ENCODE results near the gene TM7SF2. TPM values are rescaled to one million over a fixed set of nuclear protein-coding genes. Genes with fewer than 3 reads are reported as not detected.
A peak's percentile ranks its signal among the peaks of the same experiment; 100 is the strongest.

TM7SF2 gene
- total and polyA plus RNA-seq, 2 of the 13 experiments (the other 11 are each of a cell fraction or from before 2014, with no cell fraction given): 56.0 to 66.9 TPM

- Histone ChIP-seq H2AFZ (ENCODE audit: low read length) (no peak within 1 kb of the TSS), H3K79me2 (ENCODE audit: insufficient read depth, low read length) (peaks cover 26% of the 10 kb centered on the region), H3K4me2 (ENCODE audit: low read depth, low read length) (peak within 1 kb of the TSS; percentile 92), H3K27me3 (ENCODE audit: control insufficient read depth in 1 of 2, insufficient read depth in 2 of 2, low read length in 2 of 2) (no peaks in the 10 kb centered on the region; a peak in 1 of 5 replicates), H3K36me3 (replicated peaks in 1 of 2; ENCODE audit: control insufficient read depth in 1 of 2, insufficient read depth in 2 of 2, low read length in 2 of 2) (peaks cover 24 to 33% of the 10 kb centered on the region in 2 experiments), H4K20me1 (ENCODE audit: insufficient read depth, low read length) (peaks cover 17% of the 10 kb centered on the region), H3K9ac (ENCODE audit: insufficient read depth, low read depth, low read length) (peak within 1 kb of the TSS; percentile 96), H3K27ac (ENCODE audit: extremely low read length, insufficient read depth, low read length) (peak within 1 kb of the TSS; percentile 96), H3K9me3 (ENCODE audit: low read length) (no peaks in the 10 kb centered on the region), H3K4me1 (ENCODE audit: insufficient read depth, low read length) (peaks cover 25% of the 10 kb centered on the region), H3K4me3 (replicated peaks in 1 of 3; ENCODE audit: insufficient read depth in 1 of 3, low read depth in 2 of 3, low read length in 3 of 3) (peak within 1 kb of the TSS; percentile 85 to 94 (median 92))
- ATAC-seq (peak; percentile 88), DNase-seq (ENCODE audit: low spot score) (peak; percentile 80), FAIRE-seq (no peak)
- 0% methylated on average over 9 of the region's 60 CpGs for WGBS (ENCODE audit: low lambda C conversion rate)
- ChIA-PET CTCF (ENCODE audit: low intra/inter-chr PET ratio, low total read pairs) (no interaction called here), POLR2A (interaction anchor here (0.9 to 5.1 kb wide), 37 partner anchors 8 to 356 kb away, joined by 3 to 105 read pairs (median 5); partner anchors contain the start of genes ARL2, CAPN1, CDC42EP2 and FAU)
- in situ Hi-C loops (cut with HindIII; ENCODE audit: extremely low pct_ligation_motif_present, low pct_unique_long_range_greater_than_20kb): no loop called here
- intact Hi-C loops (cut with micrococcal nuclease; ENCODE audit: unreplicated experiment): no loop called here
- no TSS peak for BruUV-seq (replicated peaks)
- no peak; the same call in 1 of the 2 replicates for TF ChIP-seq ZNF770 (CRISPR knock-in tag; IDR thresholded peaks at IDR 0.05)
- TF ChIP-seq HNRNPL (IDR thresholded peaks at IDR 0.05; ENCODE audit: low read depth, low read length): 0 out of 2 replicates have a peak, but pooled peaks have one; percentile 40
- no peak for TF ChIP-seq RBM22 (optimal IDR thresholded peaks at IDR 0.05; ENCODE audit: low read length)
- TF ChIP-seq ZFP36L2 (CRISPR knock-in tag; IDR thresholded peaks at IDR 0.05): no peak
- TF ChIP-seq CREB1 (IDR thresholded peaks at IDR 0.05): peak; percentile 82
- TF ChIP-seq CREB1 (CRISPR knock-in tag; IDR thresholded peaks at IDR 0.05): peak; percentile 93
- no peak; the same call in 1 of the 2 replicates for TF ChIP-seq MED13 (CRISPR knock-in tag; IDR thresholded peaks at IDR 0.05)
- TF ChIP-seq ZNF615 (CRISPR knock-in tag; IDR thresholded peaks at IDR 0.05; ENCODE audit: borderline replicate concordance): peak; percentile 52; the same call in 1 of the 2 replicates
- no peak for TF ChIP-seq ZBTB8A (CRISPR knock-in tag; IDR thresholded peaks at IDR 0.05; ENCODE audit: borderline replicate concordance, low read depth)
- no peak; the same call in 1 of the 2 replicates for TF ChIP-seq SMAD3 (CRISPR knock-in tag; IDR thresholded peaks at IDR 0.05)
- TF ChIP-seq KDM5A (IDR thresholded peaks at IDR 0.05; ENCODE audit: borderline replicate concordance, low read length): peak; percentile 92
- TF ChIP-seq RARA (CRISPR knock-in tag; IDR thresholded peaks at IDR 0.05): no peak
- TF ChIP-seq PAF1 (CRISPR knock-in tag; IDR thresholded peaks at IDR 0.05): no peak
- TF ChIP-seq, protein P1, sequence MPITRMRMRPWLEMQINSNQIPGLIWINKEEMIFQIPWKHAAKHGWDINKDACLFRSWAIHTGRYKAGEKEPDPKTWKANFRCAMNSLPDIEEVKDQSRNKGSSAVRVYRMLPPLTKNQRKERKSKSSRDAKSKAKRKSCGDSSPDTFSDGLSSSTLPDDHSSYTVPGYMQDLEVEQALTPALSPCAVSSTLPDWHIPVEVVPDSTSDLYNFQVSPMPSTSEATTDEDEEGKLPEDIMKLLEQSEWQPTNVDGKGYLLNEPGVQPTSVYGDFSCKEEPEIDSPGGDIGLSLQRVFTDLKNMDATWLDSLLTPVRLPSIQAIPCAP (CRISPR knock-in tag; IDR thresholded peaks at IDR 0.05; ENCODE audit: low read depth): 0 out of 2 replicates have a peak, but pooled peaks have one; percentile 17
- no peak for TF ChIP-seq FLYWCH1 (CRISPR knock-in tag; IDR thresholded peaks at IDR 0.05)
- TF ChIP-seq, protein P2, sequence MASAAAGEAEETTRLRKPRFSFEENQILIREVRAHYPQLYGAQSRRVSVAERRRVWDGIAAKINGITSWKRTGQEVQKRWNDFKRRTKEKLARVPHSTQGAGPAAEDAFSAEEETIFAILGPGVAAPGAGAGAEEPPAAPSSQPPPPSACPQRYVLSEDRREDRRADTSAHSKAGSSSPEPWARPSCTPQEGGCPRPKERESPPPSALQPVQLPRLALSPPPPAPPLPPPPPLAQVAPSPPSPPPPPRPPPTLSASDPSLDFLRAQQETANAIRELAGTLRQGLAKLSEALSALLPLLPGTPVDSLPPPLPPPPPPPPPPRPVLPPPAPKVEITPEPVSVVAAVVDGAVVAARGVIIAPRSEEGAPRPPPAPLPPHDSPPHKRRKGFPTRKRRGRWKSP (CRISPR knock-in tag; IDR thresholded peaks at IDR 0.05): no peak
- no peak for TF ChIP-seq ZFP36L1 (CRISPR knock-in tag; IDR thresholded peaks at IDR 0.05)
- 0 out of 2 replicates have a peak, but pooled peaks have one; percentile 25 for TF ChIP-seq STAT5B (CRISPR knock-in tag; IDR thresholded peaks at IDR 0.05)
Measured at GRCh38 chr11:65134240-65134951, 22.7 kb downstream of the TM7SF2 start, which contains the start of gene SYVN1. Gene SYVN1 (minus strand): TSS chr11:65134519. CDS start chr11:65133601, 918 bp downstream.

Measured in HepG2 (cell line).